Measurements from ENCODE around the gene ZNF215. TPM values are rescaled to one million over a fixed set of nuclear protein-coding genes. Genes with fewer than 3 reads are reported as not detected.
"Not testable (repeated sequence)": the region's sequence is repeated elsewhere in the genome, so short reads cannot be mapped to it uniquely, and the experiment has no call there.

Gene ZNF215
- total and polyA plus RNA-seq, 2 donors from 2014 or later = 0.56 to 6.4 TPM

GRCh38 chr11:6968816-6969215 is 42.6 kb downstream of the ZNF215 start:
- H3K9me3 ChIP-seq (ENCODE audit: control insufficient read depth in 2 of 3, insufficient read depth in 1 of 3, low read length in 3 of 3) = no peaks in the 10 kb centered on the region
- H3K4me1 ChIP-seq (ENCODE audit: control insufficient read depth in 2 of 3, insufficient read depth in 2 of 3, low read depth in 1 of 3, low read length in 3 of 3) = no peaks in the 10 kb centered on the region
- no peak overlapping the region for H3K9ac ChIP-seq (ENCODE audit: low read length in 3 of 3)
- no peak for FAIRE-seq
- no peaks in the 10 kb centered on the region for H3K36me3 ChIP-seq (ENCODE audit: control insufficient read depth in 2 of 3, insufficient read depth in 3 of 3, low read length in 3 of 3)
- H3K27ac ChIP-seq (ENCODE audit: low read depth in 2 of 2, low read length in 2 of 2) = no peak overlapping the region
- DNase-seq = no peak
- TF ChIP-seq, protein P1, sequence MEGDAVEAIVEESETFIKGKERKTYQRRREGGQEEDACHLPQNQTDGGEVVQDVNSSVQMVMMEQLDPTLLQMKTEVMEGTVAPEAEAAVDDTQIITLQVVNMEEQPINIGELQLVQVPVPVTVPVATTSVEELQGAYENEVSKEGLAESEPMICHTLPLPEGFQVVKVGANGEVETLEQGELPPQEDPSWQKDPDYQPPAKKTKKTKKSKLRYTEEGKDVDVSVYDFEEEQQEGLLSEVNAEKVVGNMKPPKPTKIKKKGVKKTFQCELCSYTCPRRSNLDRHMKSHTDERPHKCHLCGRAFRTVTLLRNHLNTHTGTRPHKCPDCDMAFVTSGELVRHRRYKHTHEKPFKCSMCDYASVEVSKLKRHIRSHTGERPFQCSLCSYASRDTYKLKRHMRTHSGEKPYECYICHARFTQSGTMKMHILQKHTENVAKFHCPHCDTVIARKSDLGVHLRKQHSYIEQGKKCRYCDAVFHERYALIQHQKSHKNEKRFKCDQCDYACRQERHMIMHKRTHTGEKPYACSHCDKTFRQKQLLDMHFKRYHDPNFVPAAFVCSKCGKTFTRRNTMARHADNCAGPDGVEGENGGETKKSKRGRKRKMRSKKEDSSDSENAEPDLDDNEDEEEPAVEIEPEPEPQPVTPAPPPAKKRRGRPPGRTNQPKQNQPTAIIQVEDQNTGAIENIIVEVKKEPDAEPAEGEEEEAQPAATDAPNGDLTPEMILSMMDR (IDR thresholded peaks at IDR 0.05; ENCODE audit: borderline replicate concordance, extremely low read depth, insufficient read depth) = no peak
- intact Hi-C loops (cut with DNase I) = no loop called here
- no peaks in the 10 kb centered on the region for H3K27me3 ChIP-seq (ENCODE audit: control insufficient read depth, insufficient read depth, low read length)
- no peak overlapping the region for H3K4me3 ChIP-seq (ENCODE audit: low read length in 3 of 3)

GRCh38 chr11:6969854-6970253 is 43.6 kb downstream of the ZNF215 start:
- FAIRE-seq; H3K9me3 ChIP-seq (ENCODE audit: control insufficient read depth in 2 of 3, insufficient read depth in 1 of 3, low read length in 3 of 3); H3K4me1 ChIP-seq (ENCODE audit: control insufficient read depth in 2 of 3, insufficient read depth in 2 of 3, low read depth in 1 of 3, low read length in 3 of 3); H3K36me3 ChIP-seq (ENCODE audit: control insufficient read depth in 2 of 3, insufficient read depth in 3 of 3, low read length in 3 of 3); intact Hi-C loops (cut with DNase I); H3K9ac ChIP-seq (ENCODE audit: low read length in 3 of 3); H3K27ac ChIP-seq (ENCODE audit: low read depth in 2 of 2, low read length in 2 of 2); H3K27me3 ChIP-seq (ENCODE audit: control insufficient read depth, insufficient read depth, low read length); H3K4me3 ChIP-seq (ENCODE audit: low read length in 3 of 3): not testable (repeated sequence)
- peak in 2 of 5 donors; percentile 5 to 9 for DNase-seq

DNA sequence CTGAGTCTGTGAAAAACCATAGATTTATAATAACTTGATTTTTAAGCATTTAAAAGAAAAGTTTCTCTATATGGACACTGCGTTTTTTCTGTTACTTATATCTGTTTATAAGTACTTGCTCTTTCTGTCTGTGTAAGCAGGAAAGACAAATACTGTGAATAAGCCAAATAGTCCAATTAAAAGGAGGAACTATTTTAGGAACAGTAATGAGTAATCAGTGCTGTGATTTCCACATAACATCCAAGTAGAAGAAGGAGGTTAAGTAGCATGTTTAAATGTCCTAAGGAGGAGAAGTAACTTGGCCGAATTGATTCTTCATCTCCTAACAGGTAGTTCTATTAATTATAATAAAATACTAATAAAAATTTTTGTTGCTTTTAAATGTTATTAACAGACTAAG is 53.1 kb downstream of the ZNF215 start:
- no peak overlapping the region for H3K9ac ChIP-seq (ENCODE audit: low read length in 3 of 3)
- intact Hi-C loops (cut with DNase I) = no loop called here
- no peaks in the 10 kb centered on the region for H3K9me3 ChIP-seq (ENCODE audit: control insufficient read depth in 2 of 3, insufficient read depth in 1 of 3, low read length in 3 of 3)
- no peaks in the 10 kb centered on the region for H3K4me1 ChIP-seq (ENCODE audit: control insufficient read depth in 2 of 3, insufficient read depth in 2 of 3, low read depth in 1 of 3, low read length in 3 of 3)
- no peaks in the 10 kb centered on the region for H3K27me3 ChIP-seq (ENCODE audit: control insufficient read depth, insufficient read depth, low read length)
- TF ChIP-seq, protein P1 (IDR thresholded peaks at IDR 0.05; ENCODE audit: borderline replicate concordance, extremely low read depth, insufficient read depth) = no peak
- DNase-seq (no peak), FAIRE-seq (no peak)
- no peak overlapping the region for H3K27ac ChIP-seq (ENCODE audit: low read depth in 2 of 2, low read length in 2 of 2)
- no peak overlapping the region for H3K4me3 ChIP-seq (ENCODE audit: low read length in 3 of 3)
- no peaks in the 10 kb centered on the region for H3K36me3 ChIP-seq (ENCODE audit: control insufficient read depth in 2 of 3, insufficient read depth in 3 of 3, low read length in 3 of 3)

DNA sequence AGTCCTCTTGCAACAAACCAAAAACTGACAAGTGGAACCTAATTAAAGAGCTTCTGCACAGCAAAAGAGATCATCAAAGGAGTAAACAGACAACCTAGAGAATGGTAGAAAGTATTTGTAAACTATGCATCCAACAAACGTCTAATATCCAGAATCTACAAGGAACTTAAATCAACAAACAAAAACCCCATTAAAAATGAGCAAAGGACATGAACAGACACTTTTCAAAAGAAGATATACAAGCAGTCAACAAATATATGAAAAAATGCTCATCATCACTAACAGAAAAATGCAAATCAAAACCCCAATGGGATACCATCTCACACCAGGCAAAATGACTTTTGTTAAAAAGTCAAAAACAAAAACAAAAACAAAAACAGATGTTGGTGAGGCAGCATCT is 60.3 kb downstream of the ZNF215 start:
- Histone ChIP-seq H3K27ac (ENCODE audit: low read depth in 2 of 2, low read length in 2 of 2) (no peak overlapping the region), H3K27me3 (ENCODE audit: control insufficient read depth, insufficient read depth, low read length) (no peaks in the 10 kb centered on the region), H3K4me3 (ENCODE audit: low read length in 3 of 3) (no peak overlapping the region), H3K36me3 (ENCODE audit: control insufficient read depth in 2 of 3, insufficient read depth in 3 of 3, low read length in 3 of 3) (no peaks in the 10 kb centered on the region), H3K9ac (ENCODE audit: low read length in 3 of 3) (no peak overlapping the region), H3K9me3 (ENCODE audit: control insufficient read depth in 2 of 3, insufficient read depth in 1 of 3, low read length in 3 of 3) (peaks cover 0 to 5% (median 0%) of the 10 kb centered on the region in 3 donors), H3K4me1 (ENCODE audit: control insufficient read depth in 2 of 3, insufficient read depth in 2 of 3, low read depth in 1 of 3, low read length in 3 of 3) (no peaks in the 10 kb centered on the region)
- DNase-seq (no peak), FAIRE-seq (no peak)
- intact Hi-C loops (cut with DNase I) = no loop called here
- TF ChIP-seq, protein P1 (IDR thresholded peaks at IDR 0.05; ENCODE audit: borderline replicate concordance, extremely low read depth, insufficient read depth) = no peak

All from kidney (tissue), 14 donors.